K562 (cell line): ENCODE results near the gene HMGXB3. TPM values are rescaled to one million over a fixed set of nuclear protein-coding genes. Genes with fewer than 3 reads are reported as not detected.

Experiments
- ATAC-seq: fragments of 200-7000 bp; cut with Tn5 transposase; 3 replicates; pipeline ENCODE4 v1.9.1; 2020; ENCODE audit warnings: moderate library complexity
- BruUV-seq: library from RNA; stranded (reverse); fragments of 400-500 nt; replicated peaks from 2 replicates; lab custom pipeline; 2021; lab: Mats Ljungman, UMichigan
- CTCF ChIA-PET: fragments of 300-600 bp; formaldehyde crosslinking; extraction: SDS; loops from one replicate; lab custom pipeline; 2021; ENCODE audit warnings: low intra/inter-chr PET ratio; lab: Yijun Ruan, JAX
- POLR2A ChIA-PET: fragments of 300-600, 350-650 bp; sonication (Branson Sonifier 250); formaldehyde crosslinking; extraction: SDS; loops from one replicate; lab custom pipeline; 2021; ENCODE audit warnings: antibody characterized with exemption, inconsistent platforms; lab: Yijun Ruan, JAX
- DNase-seq, 4 experiments: peaks; one replicate each; pipeline versions ENCODE4 v3.0.0 to v3.0.0-alpha.2; 2011 to 2018; ENCODE audit warnings: low spot score in 3 of 4, mixed read lengths in 3 of 4; ENCODE audit errors: extremely low read depth in 1 of 4
- FAIRE-seq: peaks from 2 replicates; lab custom pipeline; 2011; peaks lifted over from hg19 to GRCh38; lab: Jason Lieb, UNC
- H2AFZ ChIP-seq: 2 replicates; pipeline ENCODE4 v1.6.0; 2011; ENCODE audit warnings: low read depth, low read length, control low read depth, inconsistent platforms
- H3K27ac ChIP-seq: fragments of 200-600 bp; 3 replicates; pipeline ENCODE4 v1.8.0; 2011; ENCODE audit warnings: low read depth, mild to moderate bottlenecking, control low read depth, inconsistent platforms, low read length, moderate library complexity, mixed read lengths; ENCODE audit errors: extremely low read depth
- H3K27me3 ChIP-seq, 2 experiments: fragments of 300-600 bp in 1 of 2; 2 replicates in 1 of 2; 3 replicates in 1 of 2; pipeline versions ENCODE4 v1.6.0 to v1.8.0; 2011; ENCODE audit warnings: inconsistent platforms in 2 of 2, low read length in 2 of 2, mild to moderate bottlenecking in 1 of 2, mixed read lengths in 1 of 2, moderate library complexity in 1 of 2; ENCODE audit not compliant: control insufficient read depth in 2 of 2, insufficient read depth in 2 of 2
- H3K36me3 ChIP-seq: fragments of 300-600 bp; 3 replicates; pipeline ENCODE4 v1.8.0; 2011; ENCODE audit warnings: mild to moderate bottlenecking, low read length, inconsistent platforms; ENCODE audit not compliant: control insufficient read depth, insufficient read depth
- H3K4me1 ChIP-seq, 2 experiments: fragments of 200-600 bp in 1 of 2; replicated peaks in 1 of 2; 2 replicates in 1 of 2; 3 replicates in 1 of 2; pipeline versions ENCODE4 v1.5.1 to v1.8.0; 2011; ENCODE audit warnings: inconsistent platforms in 2 of 2, low read length in 2 of 2, mild to moderate bottlenecking in 1 of 2, mixed read lengths in 1 of 2, moderate library complexity in 1 of 2; ENCODE audit not compliant: control insufficient read depth in 2 of 2, insufficient read depth in 2 of 2
- H3K4me2 ChIP-seq: 2 replicates; pipeline ENCODE4 v1.6.1; 2011; ENCODE audit warnings: low read length, control low read depth, inconsistent platforms, mixed read lengths; ENCODE audit not compliant: insufficient read depth
- H3K4me3 ChIP-seq: fragments of 200-600 bp; sonication (generic), shearing (Covaris generic); 2 replicates; pipeline ENCODE4 v1.5.1; 2016; ENCODE audit warnings: control low read depth, inconsistent platforms
- H3K79me2 ChIP-seq: fragments of 200-600 bp; 3 replicates; pipeline ENCODE4 v1.8.0; 2011; ENCODE audit warnings: low read length, inconsistent platforms; ENCODE audit not compliant: control insufficient read depth, insufficient read depth
- H3K9ac ChIP-seq, 2 experiments: 2 replicates each; pipeline versions ENCODE4 v1.6.0 to v1.6.1; 2011; ENCODE audit warnings: low read depth in 2 of 2, low read length in 2 of 2, control low read depth in 1 of 2, inconsistent platforms in 1 of 2, mild to moderate bottlenecking in 1 of 2, mixed read lengths in 1 of 2; ENCODE audit not compliant: insufficient read depth in 1 of 2
- H3K9me1 ChIP-seq: one replicate; pipeline ENCODE4 v1.6.0; 2011; ENCODE audit warnings: inconsistent platforms, mild to moderate bottlenecking, low read length, moderate library complexity; ENCODE audit not compliant: control insufficient read depth, insufficient read depth
- H3K9me3 ChIP-seq: replicated peaks from 2 replicates; pipeline ENCODE4 v1.5.1; 2011; ENCODE audit warnings: low read depth, low read length, inconsistent platforms; ENCODE audit not compliant: control insufficient read depth, insufficient read depth
- H4K20me1 ChIP-seq: replicated peaks from 2 replicates; pipeline ENCODE4 v1.6.1; 2011; ENCODE audit warnings: low read length, inconsistent platforms, mixed read lengths; ENCODE audit not compliant: control insufficient read depth, insufficient read depth
- ARHGAP35 ChIP-seq: fragments of 450-650 bp; IDR thresholded peaks from 2 replicates; pipeline ENCODE4 v1.6.1; 2018; ENCODE audit not compliant: partially characterized antibody
- BHLHE40 ChIP-seq: IDR thresholded peaks from 2 replicates; pipeline ENCODE4 v1.6.1; 2011; ENCODE audit warnings: low read length, improper control_type of control experiment
- CBX8 ChIP-seq: fragments of 200-600 bp; sonication (generic); IDR thresholded peaks from 2 replicates; pipeline ENCODE4 v1.6.1; 2012; ENCODE audit warnings: borderline replicate concordance, mixed run types, low read depth, mild to moderate bottlenecking, moderate library complexity, mixed read lengths, low read length, control low read depth, inconsistent platforms; ENCODE audit not compliant: poor library complexity, severe bottlenecking; ENCODE audit errors: extremely low read depth
- JUND ChIP-seq, 2 experiments: IDR thresholded peaks; 2 replicates in 1 of 2; 3 replicates in 1 of 2; pipeline ENCODE4 v1.6.1; 2011; ENCODE audit warnings: borderline replicate concordance in 2 of 2, low read depth in 2 of 2, low read length in 2 of 2, improper control_type of control experiment in 1 of 2, missing biosample characterization in 1 of 2, missing genetic modification characterization in 1 of 2, missing genetic modification reagents in 1 of 2
- MEF2D ChIP-seq: conservative IDR thresholded peaks from 2 replicates; pipeline ENCODE4 v1.6.1; 2016; ENCODE audit warnings: low read depth, missing genetic modification characterization, missing compliant biosample characterization
- PRMT5 ChIP-seq: sonication (generic); formaldehyde crosslinking; IDR thresholded peaks from 2 replicates; pipeline ENCODE4 v1.5.0; 2020; ENCODE audit warnings: missing genetic modification reagents
- SNIP1 ChIP-seq: fragments of 450-650 bp; IDR thresholded peaks from 2 replicates; pipeline ENCODE4 v1.7.1; 2017; ENCODE audit warnings: low read depth, mild to moderate bottlenecking
- SPI1 ChIP-seq: IDR thresholded peaks from 2 replicates; pipeline ENCODE4 v1.6.1; 2011; ENCODE audit warnings: low read depth, low read length, control low read depth, borderline replicate concordance
- ZBTB7A ChIP-seq: IDR thresholded peaks from 2 replicates; pipeline ENCODE4 v1.6.1; 2011; ENCODE audit warnings: low read depth, mild to moderate bottlenecking, low read length, moderate library complexity, borderline replicate concordance; ENCODE audit not compliant: control insufficient read depth
- ZNF165 ChIP-seq: fragments of 250-450 bp; sonication (Bioruptor Pico); IDR thresholded peaks from 2 replicates; pipeline ENCODE4 v1.4.0; 2020; ENCODE audit warnings: borderline replicate concordance
- ZNF212 ChIP-seq: fragments of 450-650 bp; formaldehyde crosslinking; IDR thresholded peaks from 2 replicates; pipeline ENCODE4 v1.4.0; 2020; ENCODE audit warnings: mild to moderate bottlenecking
- ZNF217 ChIP-seq: sonication (generic); formaldehyde crosslinking; IDR thresholded peaks from 2 replicates; pipeline ENCODE4 v1.8.0; 2022; ENCODE audit warnings: mild to moderate bottlenecking, missing genetic modification reagents
- ZNF253 ChIP-seq: fragments of 250-450 bp; sonication (Bioruptor Pico); conservative IDR thresholded peaks from 2 replicates; pipeline ENCODE4 v1.6.1; 2021; ENCODE audit warnings: mild to moderate bottlenecking
- WGBS: fragments of 100-300 bp; shearing (Covaris generic); methylation state at CpG from one replicate; pipeline ENCODE4 v1.1.6; 2016; ENCODE audit warnings: low coverage, mixed read lengths; ENCODE audit not compliant: insufficient coverage; ENCODE audit errors: missing lambda C conversion rate; 5-methylcytosine and 5-hydroxymethylcytosine counted together
- in situ Hi-C: fragments of 300-500 bp; cut with MboI; formaldehyde crosslinking; loops from 4 replicates; pipeline ENCODE4 v1.15.0; 2018; ENCODE audit warnings: inconsistent platforms, mixed read lengths
- intact Hi-C: fragments of 100-400 bp; cut with micrococcal nuclease; formaldehyde crosslinking; loops from 2 replicates; pipeline ENCODE4 v1.14.2; 2022
- polyA plus RNA-seq, 8 experiments: library from polyadenylated mRNA; depleted of rRNA in 4 of 8; stranded (reverse) in 5 of 8; unstranded in 3 of 8; fragments of >200 nt; fragmentation: Nextera tagmentation in 2 of 8; fragmentation: Illumina TruSeq in 1 of 8; extraction: Ambion mirVana in 2 of 8; extraction: Trizol in 1 of 8; gene quantifications; 2 replicates each; pipeline versions ENCODE4 v1.2.1 to v1.2.3, GENCODE V29; 2011 to 2014; ENCODE audit warnings: inconsistent platforms in 1 of 8, missing spikeins in 1 of 8
- total RNA-seq, 7 experiments: library from RNA; depleted of rRNA in 6 of 7; stranded (reverse); fragments of >200 nt in 6 of 7; fragmentation: Illumina TruSeq in 2 of 7; extraction: Trizol in 2 of 7; gene quantifications; 2 replicates each; pipeline versions ENCODE4 v1.2.1 to v1.2.3, GENCODE V29; 2011 to 2021; ENCODE audit warnings: low replicate concordance in 1 of 7

Gene HMGXB3
- total and polyA plus RNA-seq, 9 of the 15 experiments (the other 6 are each of a cell fraction or from before 2014, with no cell fraction given): 1.8 to 44.1 (median 32.2) TPM

- no TSS peak for BruUV-seq
- H3K36me3 ChIP-seq: peaks cover 99% of the 10 kb centered on the region
- H3K4me1 ChIP-seq: peaks cover 2 to 12% of the 10 kb centered on the region in 2 experiments; a peak in 2 of 5 replicates
- WGBS: 83% methylated on average over 3 of the region's 3 CpGs
- no peaks in the 10 kb centered on the region for H3K9me1 ChIP-seq
- TF ChIP-seq MEF2D (tag) (no peak), ZNF212 (CRISPR knock-in tag) (no peak), SPI1 (no peak), SNIP1 (no peak), ZNF217 (no peak), ZNF253 (no peak)
- in situ Hi-C loops: no loop called here
- ChIA-PET CTCF (no interaction called here), POLR2A (interaction anchor here (0.5 to 0.7 kb wide), 2 partner anchors 17 to 194 kb away, joined by 3 read pairs; no protein-coding TSS in a partner anchor)
- no peaks in the 10 kb centered on the region; the same call in 1 of the 2 replicates for H3K9me3 ChIP-seq
- intact Hi-C loops: no loop called here
- H3K4me2 ChIP-seq: no peak overlapping the region
- ATAC-seq (no peak), DNase-seq (no peak), FAIRE-seq (no peak)
- no peaks in the 10 kb centered on the region for H3K27me3 ChIP-seq
- H3K27ac ChIP-seq: no peak overlapping the region
- H2AFZ ChIP-seq: no peak overlapping the region
- peaks cover 10% of the 10 kb centered on the region; the same call in 1 of the 2 replicates for H4K20me1 ChIP-seq
- no peak overlapping the region for H3K4me3 ChIP-seq
- 0 out of 3 replicates have a peak, but pooled peaks cover 6% of the 10 kb centered on the region for H3K79me2 ChIP-seq
- H3K9ac ChIP-seq: no peak overlapping the region
These were observed 13.9 kb downstream of the HMGXB3 start for GRCh38 chr5:150014456-150014855.

GRCh38 chr5:150015415-150015814, 14.9 kb downstream of the HMGXB3 start:
- H3K27ac ChIP-seq: no peak overlapping the region
- peaks cover 2 to 9% of the 10 kb centered on the region in 2 experiments; a peak in 2 of 5 replicates for H3K4me1 ChIP-seq
- peaks cover 99% of the 10 kb centered on the region for H3K36me3 ChIP-seq
- no peak overlapping the region for H3K4me3 ChIP-seq
- WGBS: 96% methylated on average over 3 of the region's 3 CpGs
- H2AFZ ChIP-seq: no peak overlapping the region
- intact Hi-C loops (no loop called here), in situ Hi-C loops (no loop called here)
- ChIA-PET CTCF (no interaction called here), POLR2A (interaction anchor here (0.8 to 0.9 kb wide), 2 partner anchors 11 to 14 kb away, joined by 4 to 5 read pairs; no protein-coding TSS in a partner anchor)
- no peak overlapping the region for H3K4me2 ChIP-seq
- no peaks in the 10 kb centered on the region; the same call in 1 of the 2 replicates for H3K9me3 ChIP-seq
- H4K20me1 ChIP-seq: peaks cover 5% of the 10 kb centered on the region; the same call in 1 of the 2 replicates
- no peak for DNase-seq
- H3K9ac ChIP-seq: no peak overlapping the region
- H3K27me3 ChIP-seq: no peaks in the 10 kb centered on the region
- FAIRE-seq: no peak
- 0 out of 3 replicates have a peak, but pooled peaks cover 6% of the 10 kb centered on the region for H3K79me2 ChIP-seq
- H3K9me1 ChIP-seq: no peaks in the 10 kb centered on the region
- ATAC-seq: no peak
- no TSS peak for BruUV-seq
- TF ChIP-seq CBX8 (no peak), ZBTB7A (no peak), JUND (IDR thresholded peaks at IDR 0.05; ENCODE audit: borderline replicate concordance, low read depth, low read length) (no peak), JUND (tag; IDR thresholded peaks at IDR 0.05; ENCODE audit: borderline replicate concordance, low read depth, low read length) (no peak), ZNF165 (no peak), PRMT5 (CRISPR knock-in tag) (no peak), BHLHE40 (no peak), ARHGAP35 (no peak)
